GM23338 (cell line): ENCODE measurements around the gene AOPEP.

Experiments
- CREB1 ChIP-seq: fragments of 250-450 bp; sonication (Bioruptor Pico); IDR thresholded peaks from 2 replicates; pipeline ENCODE4 v1.5.0; 2020; ENCODE audit warnings: low read depth, mild to moderate bottlenecking, moderate library complexity
- EZH2 ChIP-seq: fragments of 200-600 bp; sonication (generic); IDR thresholded peaks from one replicate; pipeline ENCODE4 v1.8.0; 2017; ENCODE audit warnings: antibody characterized with exemption, mild to moderate bottlenecking, low read depth; ENCODE audit not compliant: unreplicated experiment
- EZH2phosphoT487 ChIP-seq: fragments of 200-600 bp; sonication (generic); IDR thresholded peaks from one replicate; pipeline ENCODE4 v1.8.1; 2018; ENCODE audit warnings: antibody characterized with exemption; ENCODE audit not compliant: unreplicated experiment
- JUNB ChIP-seq: IDR thresholded peaks from one replicate; pipeline ENCODE4 v1.6.1; 2016; ENCODE audit warnings: antibody characterized with exemption; ENCODE audit not compliant: unreplicated experiment
- POLR2AphosphoS5 ChIP-seq: IDR thresholded peaks from 2 replicates; pipeline ENCODE4 v1.6.1; 2016; ENCODE audit warnings: antibody characterized with exemption, low read depth
- REST ChIP-seq: IDR thresholded peaks from one replicate; pipeline ENCODE4 v1.6.1; 2018; ENCODE audit warnings: antibody characterized with exemption; ENCODE audit not compliant: unreplicated experiment
- TF ChIP-seq, protein P1 (sequence below), 2 experiments: fragments of 200-600 bp in 1 of 2; sonication (generic) in 1 of 2; conservative IDR thresholded peaks; 2 replicates each; pipeline versions ENCODE4 v1.5.1 to v1.6.1; 2016 to 2017; ENCODE audit warnings: antibody characterized with exemption in 2 of 2, low read depth in 2 of 2, mild to moderate bottlenecking in 2 of 2, moderate library complexity in 1 of 2

DNA sequence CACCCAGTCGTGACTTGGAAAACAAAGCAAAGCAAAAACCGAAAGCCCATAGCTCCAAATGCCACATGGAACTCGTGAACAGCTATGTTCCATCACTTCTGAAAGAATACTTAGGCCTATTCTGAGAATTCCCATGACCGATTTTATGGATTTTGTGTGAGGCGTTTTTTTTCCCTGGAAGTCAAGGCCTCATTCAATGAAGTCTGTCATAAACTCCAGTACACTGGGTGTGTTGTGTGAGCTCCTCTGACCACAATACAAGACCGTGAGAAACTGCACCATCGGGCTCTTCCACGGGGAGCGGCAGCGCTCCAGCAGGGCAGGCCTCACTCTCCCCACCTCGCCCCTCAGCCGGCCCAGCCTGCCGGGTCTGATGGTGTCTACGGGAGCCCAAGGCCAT, 381.5 kb downstream of the AOPEP start:
- TF ChIP-seq, protein P1, sequence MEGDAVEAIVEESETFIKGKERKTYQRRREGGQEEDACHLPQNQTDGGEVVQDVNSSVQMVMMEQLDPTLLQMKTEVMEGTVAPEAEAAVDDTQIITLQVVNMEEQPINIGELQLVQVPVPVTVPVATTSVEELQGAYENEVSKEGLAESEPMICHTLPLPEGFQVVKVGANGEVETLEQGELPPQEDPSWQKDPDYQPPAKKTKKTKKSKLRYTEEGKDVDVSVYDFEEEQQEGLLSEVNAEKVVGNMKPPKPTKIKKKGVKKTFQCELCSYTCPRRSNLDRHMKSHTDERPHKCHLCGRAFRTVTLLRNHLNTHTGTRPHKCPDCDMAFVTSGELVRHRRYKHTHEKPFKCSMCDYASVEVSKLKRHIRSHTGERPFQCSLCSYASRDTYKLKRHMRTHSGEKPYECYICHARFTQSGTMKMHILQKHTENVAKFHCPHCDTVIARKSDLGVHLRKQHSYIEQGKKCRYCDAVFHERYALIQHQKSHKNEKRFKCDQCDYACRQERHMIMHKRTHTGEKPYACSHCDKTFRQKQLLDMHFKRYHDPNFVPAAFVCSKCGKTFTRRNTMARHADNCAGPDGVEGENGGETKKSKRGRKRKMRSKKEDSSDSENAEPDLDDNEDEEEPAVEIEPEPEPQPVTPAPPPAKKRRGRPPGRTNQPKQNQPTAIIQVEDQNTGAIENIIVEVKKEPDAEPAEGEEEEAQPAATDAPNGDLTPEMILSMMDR (conservative IDR thresholded peaks at IDR 0.05; ENCODE audit: low read depth in 2 of 2), result no peak
- TF ChIP-seq EZH2 (no peak), EZH2phosphoT487 (no peak), REST (no peak), POLR2AphosphoS5 (no peak), JUNB (no peak), CREB1 (no peak)
